Muscle layer of duodenum (tissue), 2 donors: ENCODE results near the gene FRMPD4.

Source experiments
- H3K27ac ChIP-seq: one replicate; pipeline ENCODE4 v1.7.0; 2013; ENCODE audit warnings: mild to moderate bottlenecking, low read length
- H3K27me3 ChIP-seq: one replicate; pipeline ENCODE4 v1.7.0; 2013; ENCODE audit warnings: low read depth, mild to moderate bottlenecking, control low read depth, low read length
- H3K36me3 ChIP-seq, 2 donors: one replicate each; pipeline ENCODE4 v1.7.0; 2013; ENCODE audit warnings: low read length in 2 of 2, control low read depth in 1 of 2, mild to moderate bottlenecking in 1 of 2; ENCODE audit not compliant: insufficient read depth in 2 of 2, control insufficient read depth in 1 of 2
- H3K4me1 ChIP-seq, 2 donors: one replicate each; pipeline ENCODE4 v1.7.0; 2013; ENCODE audit warnings: low read length in 2 of 2, mild to moderate bottlenecking in 2 of 2, control low read depth in 1 of 2, moderate library complexity in 1 of 2; ENCODE audit not compliant: insufficient read depth in 2 of 2, control insufficient read depth in 1 of 2
- H3K4me3 ChIP-seq, 2 donors: one replicate each; pipeline ENCODE4 v1.7.0; 2013; ENCODE audit warnings: low read length in 2 of 2, low read depth in 1 of 2, mild to moderate bottlenecking in 1 of 2
- H3K9me3 ChIP-seq, 2 donors: one replicate each; pipeline ENCODE4 v1.7.0; 2013; ENCODE audit warnings: low read length in 2 of 2, control low read depth in 1 of 2, mild to moderate bottlenecking in 1 of 2; ENCODE audit not compliant: control insufficient read depth in 1 of 2
- donor health status: healthy.

Gene FRMPD4

GRCh38 chrX:12716574-12716973, 578.3 kb downstream of the FRMPD4 start:
- Histone ChIP-seq H3K27me3 (no peaks in the 10 kb centered on the region), H3K4me1 (no peaks in the 10 kb centered on the region)

GRCh38 chrX:12719837-12720236, 581.6 kb downstream of the FRMPD4 start:
- H3K36me3 ChIP-seq = no peaks in the 10 kb centered on the region
- H3K27ac ChIP-seq = no peak overlapping the region
- H3K9me3 ChIP-seq = no peaks in the 10 kb centered on the region
- no peaks in the 10 kb centered on the region for H3K27me3 ChIP-seq
- H3K4me1 ChIP-seq = no peaks in the 10 kb centered on the region
- H3K4me3 ChIP-seq = no peak overlapping the region

More at GRCh38 chrX:12716574-12716973, 578.3 kb downstream of the FRMPD4 start:
- Histone ChIP-seq H3K9me3 (no peaks in the 10 kb centered on the region), H3K36me3 (no peaks in the 10 kb centered on the region), H3K4me3 (no peak overlapping the region), H3K27ac (no peak overlapping the region)

GRCh38 chrX:12721042-12721441, 582.8 kb downstream of the FRMPD4 start:
- Histone ChIP-seq H3K27ac (no peak overlapping the region), H3K9me3 (no peaks in the 10 kb centered on the region), H3K4me3 (no peak overlapping the region), H3K27me3 (no peaks in the 10 kb centered on the region), H3K36me3 (no peaks in the 10 kb centered on the region), H3K4me1 (no peaks in the 10 kb centered on the region)

- Histone ChIP-seq H3K4me3 (no peak overlapping the region), H3K36me3 (no peaks in the 10 kb centered on the region), H3K4me1 (no peaks in the 10 kb centered on the region), H3K27ac (no peak overlapping the region), H3K27me3 (no peaks in the 10 kb centered on the region), H3K9me3 (no peaks in the 10 kb centered on the region)
Measured at GRCh38 chrX:12722314-12722713, 584.0 kb downstream of the FRMPD4 start.

GRCh38 chrX:12741416-12741815, 603.1 kb downstream of the FRMPD4 start:
- H3K36me3 ChIP-seq = no peaks in the 10 kb centered on the region
- H3K9me3 ChIP-seq = no peaks in the 10 kb centered on the region
- no peaks in the 10 kb centered on the region for H3K27me3 ChIP-seq
- H3K4me1 ChIP-seq = no peaks in the 10 kb centered on the region
- H3K27ac ChIP-seq = no peak overlapping the region
- no peak overlapping the region for H3K4me3 ChIP-seq

- no peak overlapping the region for H3K27ac ChIP-seq
- H3K36me3 ChIP-seq = no peaks in the 10 kb centered on the region
- H3K9me3 ChIP-seq = no peaks in the 10 kb centered on the region
- H3K4me1 ChIP-seq = no peaks in the 10 kb centered on the region
- H3K27me3 ChIP-seq = no peaks in the 10 kb centered on the region
- no peak overlapping the region for H3K4me3 ChIP-seq
Measured at GRCh38 chrX:12747433-12747832, 609.2 kb downstream of the FRMPD4 start.

- no peaks in the 10 kb centered on the region for H3K9me3 ChIP-seq
- H3K4me3 ChIP-seq = no peak overlapping the region
- no peaks in the 10 kb centered on the region for H3K36me3 ChIP-seq
- H3K4me1 ChIP-seq = no peaks in the 10 kb centered on the region
- no peaks in the 10 kb centered on the region for H3K27me3 ChIP-seq
- H3K27ac ChIP-seq = no peak overlapping the region
Measured at GRCh38 chrX:12751887-12752286, 613.6 kb downstream of the FRMPD4 start.

GRCh38 chrX:12753366-12753765, 615.1 kb downstream of the FRMPD4 start:
- no peaks in the 10 kb centered on the region for H3K36me3 ChIP-seq
- no peak overlapping the region for H3K4me3 ChIP-seq
- H3K4me1 ChIP-seq = no peaks in the 10 kb centered on the region
- no peaks in the 10 kb centered on the region for H3K9me3 ChIP-seq
- no peaks in the 10 kb centered on the region for H3K27me3 ChIP-seq
- no peak overlapping the region for H3K27ac ChIP-seq

- H3K4me3 ChIP-seq = no peak overlapping the region
- H3K4me1 ChIP-seq = no peaks in the 10 kb centered on the region
- no peak overlapping the region for H3K27ac ChIP-seq
- no peaks in the 10 kb centered on the region for H3K9me3 ChIP-seq
- no peaks in the 10 kb centered on the region for H3K27me3 ChIP-seq
- H3K36me3 ChIP-seq = no peaks in the 10 kb centered on the region
Measured at GRCh38 chrX:12758291-12758690, 620.0 kb downstream of the FRMPD4 start.

GRCh38 chrX:12767856-12768255, 629.6 kb downstream of the FRMPD4 start:
- H3K4me1 ChIP-seq = no peaks in the 10 kb centered on the region
- no peak overlapping the region for H3K27ac ChIP-seq
- no peak overlapping the region for H3K4me3 ChIP-seq
- no peaks in the 10 kb centered on the region for H3K9me3 ChIP-seq
- H3K36me3 ChIP-seq = no peaks in the 10 kb centered on the region
- H3K27me3 ChIP-seq = no peaks in the 10 kb centered on the region

- Histone ChIP-seq H3K36me3 (no peaks in the 10 kb centered on the region), H3K9me3 (no peaks in the 10 kb centered on the region), H3K27me3 (no peaks in the 10 kb centered on the region), H3K4me3 (no peak overlapping the region), H3K27ac (no peak overlapping the region), H3K4me1 (no peaks in the 10 kb centered on the region)
Measured at GRCh38 chrX:12768491-12768890, 630.2 kb downstream of the FRMPD4 start.

GRCh38 chrX:12770440-12770839, 632.2 kb downstream of the FRMPD4 start:
- Histone ChIP-seq H3K4me1 (no peaks in the 10 kb centered on the region), H3K36me3 (no peaks in the 10 kb centered on the region), H3K27ac (no peak overlapping the region), H3K4me3 (no peak overlapping the region), H3K27me3 (no peaks in the 10 kb centered on the region), H3K9me3 (no peaks in the 10 kb centered on the region)
